Measurements from ENCODE around the gene MRPL41. TPM values are rescaled to one million over a fixed set of nuclear protein-coding genes. Genes with fewer than 3 reads are reported as not detected.
A peak's percentile ranks its signal among the peaks of the same experiment; 100 is the strongest.
"Not testable (repeated sequence)": the region's sequence is repeated elsewhere in the genome, so short reads cannot be mapped to it uniquely, and the experiment has no call there.

Gene MRPL41
- polyA plus RNA-seq, 1 donor from 2014 or later, result 60.5 TPM

GRCh38 chr9:137530331-137530730, 21.3 kb upstream of the MRPL41 start:
- Histone ChIP-seq H3K9me2 (ENCODE audit: insufficient read depth, low read length) (no peaks in the 10 kb centered on the region), H4K20me1 (ENCODE audit: insufficient read depth) (no peaks in the 10 kb centered on the region), H3K36me3 (ENCODE audit: insufficient read depth, low read length) (no peaks in the 10 kb centered on the region), H3K9ac (ENCODE audit: low read length) (no peak overlapping the region), H3K27me3 (ENCODE audit: insufficient read depth, low read depth, low read length) (no peaks in the 10 kb centered on the region), H3F3A (ENCODE audit: insufficient read depth, low read length, poor library complexity, severe bottlenecking) (no peaks in the 10 kb centered on the region), H3K27ac (ENCODE audit: low read length) (no peak overlapping the region), H3K4me3 (ENCODE audit: low read length) (no peak overlapping the region), H3K9me3 (ENCODE audit: low read length) (no peaks in the 10 kb centered on the region), H3K79me2 (replicated peaks; ENCODE audit: insufficient read depth, low read length) (no peaks in the 10 kb centered on the region), H3K4me2 (ENCODE audit: low read length) (no peak overlapping the region), H2AFZ (ENCODE audit: low read depth, low read length) (no peak overlapping the region)
- no peak for TF ChIP-seq POLR2AphosphoS5 (IDR thresholded peaks at IDR 0.05)
- no peak for TF ChIP-seq TAF1 (IDR thresholded peaks at IDR 0.05; ENCODE audit: low read depth)
- TF ChIP-seq RAD21 (conservative IDR thresholded peaks at IDR 0.05), result no peak
- TF ChIP-seq EZH2 (IDR thresholded peaks at IDR 0.05; ENCODE audit: borderline replicate concordance, insufficient read depth, low read length, poor library complexity, severe bottlenecking), result no peak
- TF ChIP-seq SMC3 (conservative IDR thresholded peaks at IDR 0.05; ENCODE audit: poor library complexity), result no peak
- TF ChIP-seq MXI1 (conservative IDR thresholded peaks at IDR 0.05; ENCODE audit: poor library complexity, severe bottlenecking), result no peak
- no peak for TF ChIP-seq EP300 (conservative IDR thresholded peaks at IDR 0.05; ENCODE audit: poor library complexity, severe bottlenecking)
- no peak for TF ChIP-seq REST (IDR thresholded peaks at IDR 0.05; ENCODE audit: borderline replicate concordance)
- no peak for TF ChIP-seq CTCF (IDR thresholded peaks at IDR 0.05; ENCODE audit: poor library complexity, severe bottlenecking)

GRCh38 chr9:137531099-137531765, 20.4 kb upstream of the MRPL41 start:
- peak overlapping the region; percentile 39 for H3K9ac ChIP-seq (ENCODE audit: low read length)
- H2AFZ ChIP-seq (ENCODE audit: low read depth, low read length), result no peak overlapping the region
- no peaks in the 10 kb centered on the region for H4K20me1 ChIP-seq (ENCODE audit: insufficient read depth)
- H3K79me2 ChIP-seq (replicated peaks; ENCODE audit: insufficient read depth, low read length), result no peaks in the 10 kb centered on the region
- TF ChIP-seq EP300 (conservative IDR thresholded peaks at IDR 0.05; ENCODE audit: poor library complexity, severe bottlenecking) (peak; percentile 29), POLR2AphosphoS5 (IDR thresholded peaks at IDR 0.05) (peak; percentile 36), RAD21 (conservative IDR thresholded peaks at IDR 0.05) (no peak)
- peak overlapping the region; percentile 74 for H3K27ac ChIP-seq (ENCODE audit: low read length)
- H3F3A ChIP-seq (ENCODE audit: insufficient read depth, low read length, poor library complexity, severe bottlenecking), result no peaks in the 10 kb centered on the region
- peak overlapping the region; percentile 39 for H3K4me2 ChIP-seq (ENCODE audit: low read length)
- no peaks in the 10 kb centered on the region for H3K9me3 ChIP-seq (ENCODE audit: low read length)
- H3K4me3 ChIP-seq (ENCODE audit: low read length), result peak overlapping the region; percentile 41
- H3K36me3 ChIP-seq (ENCODE audit: insufficient read depth, low read length), result no peaks in the 10 kb centered on the region
- H3K9me2 ChIP-seq (ENCODE audit: insufficient read depth, low read length), result no peaks in the 10 kb centered on the region
- H3K27me3 ChIP-seq (ENCODE audit: insufficient read depth, low read depth, low read length), result no peaks in the 10 kb centered on the region

GRCh38 chr9:137532891-137533468, 18.7 kb upstream of the MRPL41 start:
- not testable (repeated sequence) for H3K79me2 ChIP-seq (replicated peaks; ENCODE audit: insufficient read depth, low read length); H3K9ac ChIP-seq (ENCODE audit: low read length); H3K9me3 ChIP-seq (ENCODE audit: low read length); H2AFZ ChIP-seq (ENCODE audit: low read depth, low read length); H3K27ac ChIP-seq (ENCODE audit: low read length); H3F3A ChIP-seq (ENCODE audit: insufficient read depth, low read length, poor library complexity, severe bottlenecking); H3K9me2 ChIP-seq (ENCODE audit: insufficient read depth, low read length); H4K20me1 ChIP-seq (ENCODE audit: insufficient read depth); H3K4me2 ChIP-seq (ENCODE audit: low read length); H3K27me3 ChIP-seq (ENCODE audit: insufficient read depth, low read depth, low read length); H3K36me3 ChIP-seq (ENCODE audit: insufficient read depth, low read length); H3K4me3 ChIP-seq (ENCODE audit: low read length)
